Mucosa of gallbladder (tissue), 1 donor: ENCODE data around the gene BTBD6. TPM values are rescaled to one million over a fixed set of nuclear protein-coding genes. Genes with fewer than 3 reads are reported as not detected.

Experiments
- DNase-seq: peaks from one replicate; pipeline ENCODE4 v3.0.0-alpha.2; 2020; ENCODE audit warnings: low spot score
- total RNA-seq: library from RNA; stranded (reverse); gene quantifications from one replicate; pipeline ENCODE4 v1.2.1, GENCODE V29; 2021
- donor health status: DM: no; HTN: no; CAD: no.

The BTBD6 gene
- total RNA-seq, 1 donor from 2014 or later = 50.8 TPM

- no peak for DNase-seq
Observed at GRCh38 chr14:105229099-105229655, 19.2 kb upstream of the BTBD6 start.

- DNase-seq = no peak
Observed at GRCh38 chr14:105240811-105241576, 7.3 kb upstream of the BTBD6 start.

DNA sequence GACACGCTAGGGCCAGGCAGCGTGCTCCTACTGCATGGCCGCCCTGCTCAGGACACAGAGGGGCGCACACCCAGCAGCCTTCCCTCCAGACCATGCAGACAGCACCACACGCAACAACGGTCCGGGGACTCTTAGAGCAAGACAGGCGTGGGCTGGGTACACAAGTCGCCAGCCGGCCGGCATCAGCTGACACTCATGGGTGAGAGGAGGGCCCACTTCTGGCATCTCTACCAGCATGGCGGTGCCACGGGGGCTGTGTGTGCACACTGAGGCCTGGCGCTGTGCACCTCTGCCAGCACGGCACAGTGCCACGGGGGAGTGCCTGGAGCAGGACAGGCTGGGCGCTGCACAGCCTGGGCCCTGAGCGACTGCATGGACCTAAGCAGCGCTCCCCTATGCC lies 6.7 kb upstream of the BTBD6 start:
- no peak for DNase-seq

GRCh38 chr14:105244334-105244733 lies 4.0 kb upstream of the BTBD6 start:
- no peak for DNase-seq

- DNase-seq = no peak
Observed at GRCh38 chr14:105247026-105247425, 1.3 kb upstream of the BTBD6 start.

GRCh38 chr14:105247715-105248367 lies 492 bp upstream of the BTBD6 start:
- no peak for DNase-seq

GRCh38 chr14:105249182-105250007 lies 1.1 kb downstream of the BTBD6 start:
- DNase-seq = no peak

DNA sequence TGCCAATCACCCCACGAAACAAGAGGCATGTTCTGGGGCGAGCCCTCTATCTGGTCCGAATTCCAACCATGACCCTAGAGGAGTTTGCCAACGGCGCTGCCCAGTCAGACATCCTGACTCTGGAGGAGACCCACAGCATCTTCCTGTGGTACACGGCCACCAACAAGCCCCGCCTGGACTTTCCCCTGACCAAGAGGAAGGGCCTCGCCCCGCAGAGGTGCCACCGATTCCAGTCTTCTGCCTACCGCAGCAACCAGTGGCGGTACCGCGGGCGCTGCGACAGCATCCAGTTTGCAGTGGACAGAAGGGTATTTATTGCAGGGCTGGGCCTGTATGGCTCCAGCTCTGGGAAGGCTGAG lies 1.7 kb downstream of the BTBD6 start:
- DNase-seq = no peak

DNA sequence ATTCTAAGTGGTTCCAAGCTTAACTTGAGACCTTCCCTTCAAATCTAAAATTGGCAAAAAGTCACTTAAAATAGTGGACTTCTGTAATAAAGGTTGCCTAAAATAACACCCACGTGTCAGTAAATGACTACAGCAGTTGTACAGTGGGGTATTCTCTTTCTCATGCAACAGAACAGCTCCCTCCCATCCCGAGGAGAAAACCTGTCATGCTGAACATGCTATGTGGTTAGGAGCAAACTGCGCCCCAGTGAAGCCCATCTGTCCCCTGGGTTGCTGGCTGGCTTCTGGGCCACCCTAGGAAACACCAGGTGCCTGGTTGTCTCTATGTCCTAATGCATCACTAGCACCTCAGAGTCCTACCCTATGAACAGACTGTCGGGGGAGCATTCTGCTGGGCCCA lies 2.7 kb downstream of the BTBD6 start:
- DNase-seq = no peak

DNA sequence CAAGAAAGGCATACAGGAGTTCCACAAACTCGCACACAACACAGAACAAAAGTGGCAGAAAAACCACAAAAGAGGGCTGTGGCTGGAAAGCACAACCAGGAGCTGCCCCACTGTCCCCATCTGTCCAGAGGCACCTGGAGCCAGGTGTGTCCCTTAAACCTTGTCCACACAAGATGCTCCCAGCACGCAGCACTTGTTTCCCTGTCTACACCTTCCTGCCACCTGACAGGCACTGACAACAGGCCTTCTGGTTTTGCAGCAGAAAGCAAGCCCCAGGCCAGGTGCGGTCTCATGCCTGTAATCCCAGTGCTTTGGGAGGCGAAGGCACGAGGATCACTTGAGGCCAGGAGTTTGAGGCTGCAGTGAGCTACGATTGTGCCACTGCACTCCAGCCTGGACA lies 3.6 kb downstream of the BTBD6 start:
- no peak for DNase-seq

- no peak for DNase-seq
Observed at GRCh38 chr14:105252552-105253328, 4.4 kb downstream of the BTBD6 start.

DNA sequence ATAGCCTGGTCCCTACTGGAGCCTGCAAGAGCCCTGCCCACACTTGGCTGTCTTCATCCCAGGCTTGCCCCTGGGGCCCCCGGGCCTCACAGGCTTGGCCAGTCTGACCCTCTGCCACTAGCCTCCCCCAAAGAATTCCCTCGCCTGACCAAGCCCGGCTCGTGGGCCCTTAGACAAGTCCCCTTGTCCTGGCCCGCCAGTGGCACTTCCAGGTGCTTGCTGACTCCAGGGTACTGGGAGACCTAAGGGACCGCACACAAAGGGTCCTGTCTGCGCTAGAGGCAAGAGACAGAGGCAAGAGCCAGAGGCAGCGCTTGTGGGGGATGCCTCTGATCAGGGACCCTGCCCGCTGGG lies 5.0 kb downstream of the BTBD6 start:
- DNase-seq = no peak

DNA sequence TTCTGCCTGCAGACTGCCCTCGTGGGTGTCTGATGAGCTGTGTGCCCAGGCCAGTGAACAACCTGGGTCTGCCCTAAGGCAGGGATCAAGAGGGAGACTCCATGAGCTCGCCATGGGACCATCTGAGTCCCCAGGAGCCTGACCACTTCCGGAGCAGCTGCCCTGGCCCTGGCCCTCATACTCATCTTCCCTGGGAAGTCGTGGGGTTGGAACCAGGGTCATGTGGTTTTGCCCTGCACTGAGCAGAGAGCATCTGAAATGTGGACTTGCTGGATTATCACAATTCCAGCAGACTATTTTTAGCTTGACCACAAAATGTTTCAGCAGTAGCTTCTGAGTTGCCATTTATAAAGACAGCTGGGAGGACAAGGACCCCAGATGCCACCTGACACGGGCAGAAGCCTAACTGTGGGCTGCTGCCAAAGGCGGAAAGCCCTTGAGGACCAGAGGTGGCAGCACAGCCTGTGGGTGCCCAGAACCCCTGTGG lies 6.7 kb downstream of the BTBD6 start:
- DNase-seq = no peak

GRCh38 chr14:105256292-105256960 lies 8.1 kb downstream of the BTBD6 start:
- no peak for DNase-seq

GRCh38 chr14:105257464-105257863 lies 9.1 kb downstream of the BTBD6 start:
- no peak for DNase-seq

DNA sequence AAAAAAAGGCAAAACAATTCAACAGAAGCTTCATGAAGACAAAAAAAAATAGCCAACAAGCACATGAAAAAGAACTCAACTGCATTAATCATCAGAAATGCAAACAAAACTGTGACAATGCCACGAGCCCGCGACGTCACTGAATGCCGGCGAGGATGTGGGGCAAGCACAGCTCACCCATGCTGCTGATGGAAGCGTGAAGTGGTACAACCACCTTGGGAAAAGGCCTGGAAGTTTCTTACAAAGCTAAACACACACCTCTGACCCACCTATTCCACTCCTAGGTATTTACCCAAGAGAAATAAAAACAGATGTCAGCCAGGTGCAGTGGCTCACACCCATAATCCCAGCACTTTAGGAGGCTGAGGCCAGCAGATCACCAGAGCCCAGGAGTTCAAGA lies 10.5 kb downstream of the BTBD6 start:
- DNase-seq = no peak

GRCh38 chr14:105260959-105261358 lies 12.6 kb downstream of the BTBD6 start:
- no peak for DNase-seq

GRCh38 chr14:105261781-105262180 lies 13.4 kb downstream of the BTBD6 start:
- DNase-seq = no peak

GRCh38 chr14:105267820-105268548 lies 19.7 kb downstream of the BTBD6 start:
- DNase-seq = no peak

GRCh38 chr14:105268736-105269354 lies 20.5 kb downstream of the BTBD6 start:
- no peak for DNase-seq
